Activated CD4-positive, alpha-beta T cell treated with anti-CD3 and anti-CD28 coated beads for 24 hours (primary cell): ENCODE results near the gene LBX1.

ENCODE experiments used
- DNase-seq, 2 donors: peaks; one replicate each; pipeline ENCODE4 v3.0.0-alpha.2; 2020; ENCODE audit warnings: low read depth in 2 of 2

The LBX1 gene

DNA sequence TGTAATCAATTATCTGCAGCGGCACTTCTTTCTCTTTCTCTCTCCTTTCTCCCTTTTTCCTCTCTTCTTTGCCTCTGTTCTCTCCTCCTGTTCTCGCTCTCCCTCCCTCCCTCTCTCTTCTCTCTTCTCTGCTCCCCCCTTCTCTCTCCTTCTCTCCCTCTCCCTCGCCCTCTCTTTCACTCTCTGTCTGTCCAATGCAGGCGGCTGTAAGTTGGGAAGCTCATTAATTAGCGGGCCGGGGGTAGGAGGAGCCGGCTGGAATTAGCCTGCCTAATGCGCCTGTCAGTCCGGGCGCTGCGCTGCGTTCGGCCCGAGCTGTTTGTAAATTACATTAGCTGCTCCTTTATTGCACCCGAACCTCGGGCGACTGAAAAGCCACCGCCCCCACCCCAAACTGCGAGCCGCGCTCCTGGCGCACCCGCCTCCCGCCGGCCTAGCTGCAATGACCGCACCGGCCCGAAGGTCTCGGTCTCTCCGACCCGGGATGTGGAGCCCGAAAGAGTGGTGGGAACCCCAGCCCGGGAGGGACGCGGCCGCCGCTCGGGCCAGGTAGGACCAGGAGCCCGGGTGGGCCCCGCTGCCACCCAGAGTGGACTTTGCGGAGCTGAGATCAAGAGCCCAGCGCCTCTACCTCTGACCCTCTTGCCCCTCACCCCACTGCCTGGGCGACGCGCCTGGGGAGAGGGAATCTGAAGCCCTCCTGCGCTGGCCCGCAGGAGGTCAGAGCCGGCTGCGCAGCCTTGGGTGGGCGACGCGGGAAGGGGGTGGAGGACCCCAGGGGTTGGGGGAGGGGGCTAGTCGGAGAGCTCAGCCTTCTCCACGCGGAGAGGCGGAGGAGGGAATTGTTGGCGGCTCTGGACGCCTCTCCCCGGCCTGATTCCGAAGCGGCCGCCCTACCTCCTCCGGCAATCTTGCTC, at the start of gene LBX1:
Gene LBX1 (minus strand): TSS at position 198 of the 917 bp plus-strand sequence. CDS start 648 bp downstream, outside the sequence.
- DNase-seq: no peak

- DNase-seq: no peak
Measured at GRCh38 chr10:101273741-101274140, 44.5 kb upstream of the LBX1 start.

- no peak for DNase-seq
Measured at GRCh38 chr10:101273330-101273729, 44.1 kb upstream of the LBX1 start.

GRCh38 chr10:101272229-101272868, 43.1 kb upstream of the LBX1 start:
- peak; percentile 46 to 49 for DNase-seq

GRCh38 chr10:101270763-101271162, 41.5 kb upstream of the LBX1 start:
- DNase-seq: no peak

GRCh38 chr10:101267776-101268175, 38.5 kb upstream of the LBX1 start:
- DNase-seq: no peak

DNA sequence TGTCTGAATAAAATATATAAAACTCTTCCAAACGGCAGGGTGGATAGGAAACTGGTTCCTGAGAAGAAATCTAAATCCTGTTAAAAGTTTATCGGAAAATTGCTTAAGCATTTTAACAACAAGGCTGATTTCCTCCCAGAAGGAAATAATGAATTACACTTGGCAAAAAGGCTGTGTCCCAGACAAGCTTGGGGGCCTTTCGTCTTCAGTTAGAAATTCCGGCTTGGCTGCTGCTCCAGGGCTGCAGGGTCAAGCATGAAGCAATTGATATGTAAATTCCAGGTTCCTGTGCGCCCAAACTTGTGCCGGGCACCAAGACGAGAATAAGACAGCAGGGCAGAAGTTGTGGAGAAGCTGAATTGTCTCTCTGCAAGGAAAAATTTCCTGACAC, 38.0 kb upstream of the LBX1 start:
- no peak for DNase-seq

DNA sequence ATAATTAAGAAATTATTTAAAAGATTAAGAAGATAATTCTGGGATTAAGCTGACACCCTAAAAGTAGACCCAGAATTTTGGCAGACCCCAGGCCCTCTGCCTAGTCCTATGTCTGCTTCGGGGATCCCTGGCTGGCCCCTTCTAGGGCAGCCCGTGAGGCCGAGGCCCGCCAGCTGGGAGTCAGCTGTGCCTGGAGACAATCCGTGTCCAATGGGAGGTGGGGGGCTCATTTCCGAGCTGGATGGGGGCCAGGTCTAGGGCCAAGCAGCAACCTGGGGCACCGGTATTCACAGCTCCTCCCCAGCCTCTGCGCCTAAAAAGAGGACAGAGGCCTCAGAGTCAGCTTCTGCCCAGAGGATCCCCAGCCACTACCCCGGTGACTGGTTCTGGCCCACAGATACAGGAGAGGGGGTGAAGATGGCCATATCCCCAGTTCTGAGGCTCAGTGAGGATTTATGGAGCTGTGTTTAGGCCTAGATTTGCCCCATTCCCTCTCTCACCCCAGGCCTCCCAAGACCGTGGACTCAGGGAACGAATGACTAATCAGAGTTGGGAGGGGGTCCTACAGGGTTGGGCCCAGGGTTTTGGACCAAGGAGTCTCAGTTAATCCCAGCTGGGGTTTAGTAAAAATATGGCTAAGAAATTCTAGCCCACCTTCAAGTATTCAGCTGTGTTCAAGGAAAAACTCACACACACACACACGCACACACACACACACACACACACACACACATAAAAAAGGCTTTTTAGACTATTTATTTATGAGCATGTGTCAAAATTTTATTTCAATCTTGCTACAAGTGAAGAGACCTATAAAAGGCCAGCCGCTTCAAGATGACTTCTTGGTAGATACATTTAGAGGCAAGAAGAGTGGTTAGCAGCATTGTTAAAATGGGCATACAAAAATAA, 37.4 kb upstream of the LBX1 start:
- no peak for DNase-seq

GRCh38 chr10:101263150-101263752, 34.0 kb upstream of the LBX1 start:
- DNase-seq: no peak

GRCh38 chr10:101262147-101262546, 32.9 kb upstream of the LBX1 start:
- no peak for DNase-seq

DNA sequence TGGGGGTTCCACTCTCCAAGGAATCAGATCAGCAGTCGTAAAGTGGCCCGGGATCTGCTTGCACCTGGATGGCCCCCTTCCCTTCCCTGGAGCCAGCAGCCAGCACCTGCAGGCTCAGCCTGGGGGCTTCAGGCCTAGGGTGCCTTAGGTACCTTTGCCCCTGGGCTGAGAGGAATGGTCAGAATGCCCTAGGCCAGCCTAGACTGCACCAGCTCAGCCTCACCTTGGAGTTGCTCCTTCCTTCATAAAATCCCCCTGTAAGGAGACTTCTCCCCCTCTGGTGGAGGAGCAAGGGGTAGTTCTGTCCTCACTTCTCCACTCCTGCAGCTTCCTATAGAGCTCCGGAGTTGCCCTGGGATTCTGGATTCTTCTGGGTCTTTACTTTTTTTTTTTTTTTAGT, 32.4 kb upstream of the LBX1 start:
- no peak for DNase-seq

- DNase-seq: no peak
Measured at GRCh38 chr10:101260764-101261481, 31.7 kb upstream of the LBX1 start.

DNA sequence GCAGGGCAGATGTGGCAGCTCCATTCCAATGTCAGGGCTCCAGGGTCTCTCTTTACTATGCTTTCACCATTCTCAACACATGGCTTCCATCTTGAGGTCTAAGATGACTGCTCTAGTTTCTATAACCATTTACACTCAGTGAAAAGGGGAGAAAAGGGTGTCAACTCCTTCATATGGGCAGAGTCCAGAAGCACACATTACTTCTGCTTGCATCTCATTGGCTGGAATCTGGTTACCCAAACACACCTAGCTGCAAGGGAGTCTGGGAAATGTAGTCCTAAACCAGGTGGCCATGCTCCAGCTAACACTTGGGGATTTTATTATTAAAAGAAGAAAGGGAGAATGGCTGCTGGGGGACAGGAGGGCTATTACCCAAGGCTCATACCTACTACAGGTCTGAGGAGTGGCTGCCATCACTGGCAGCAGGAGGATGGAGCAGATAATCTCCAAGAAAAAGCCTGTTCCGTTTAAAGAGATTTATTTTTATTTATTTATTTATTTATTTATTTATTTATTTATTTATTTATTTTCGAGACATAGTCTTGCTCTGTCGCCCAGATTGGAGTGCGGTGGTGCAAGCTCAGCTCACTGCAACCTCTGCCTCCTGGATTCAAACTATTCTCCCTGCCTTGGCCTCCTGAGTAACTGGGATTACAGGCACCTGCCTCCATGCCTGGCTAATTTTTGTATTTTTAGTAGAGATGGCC, 29.1 kb upstream of the LBX1 start:
- DNase-seq: no peak

- no peak for DNase-seq
Measured at GRCh38 chr10:101257491-101257890, 28.2 kb upstream of the LBX1 start.

DNA sequence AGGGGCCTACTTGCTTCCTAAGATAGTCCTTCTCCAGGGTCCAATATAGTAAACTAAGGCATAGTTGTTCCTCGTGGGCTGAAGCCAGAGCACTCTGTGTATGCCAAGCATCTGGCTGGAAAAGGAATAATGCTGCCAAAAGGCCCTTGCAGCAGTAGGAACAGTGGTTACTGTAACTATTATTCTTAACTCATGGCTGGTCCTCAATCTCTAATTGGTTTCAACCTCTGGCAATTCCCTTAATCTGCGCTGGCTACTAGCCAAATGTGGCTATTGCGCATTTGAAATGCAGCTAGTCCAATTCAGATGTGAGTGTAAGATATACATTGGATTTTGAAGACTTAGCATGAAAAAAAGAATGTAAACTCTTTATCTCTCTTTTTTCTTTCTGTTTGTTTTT, 27.8 kb upstream of the LBX1 start:
- DNase-seq: no peak

- DNase-seq: no peak
Measured at GRCh38 chr10:101256387-101256786, 27.1 kb upstream of the LBX1 start.

DNA sequence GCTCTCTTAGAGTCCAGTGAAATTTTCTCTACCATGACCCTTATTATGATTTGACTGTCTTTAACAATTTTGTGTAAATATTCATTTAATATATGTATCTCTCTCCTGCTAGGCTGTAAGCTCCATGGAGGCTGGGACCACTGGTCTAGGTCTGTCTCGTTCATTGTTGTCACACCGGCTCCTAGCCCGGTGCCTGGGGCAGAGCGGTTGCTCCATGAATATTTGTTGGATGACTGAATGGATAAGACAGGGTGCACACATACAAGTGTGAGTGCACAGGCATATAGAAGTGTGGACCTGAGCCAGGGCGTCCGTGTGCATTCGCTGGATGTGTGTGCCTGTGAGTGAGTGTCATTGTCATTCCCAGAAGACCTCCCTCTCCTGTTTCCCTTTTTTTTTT, 20.9 kb upstream of the LBX1 start:
- DNase-seq: no peak

DNA sequence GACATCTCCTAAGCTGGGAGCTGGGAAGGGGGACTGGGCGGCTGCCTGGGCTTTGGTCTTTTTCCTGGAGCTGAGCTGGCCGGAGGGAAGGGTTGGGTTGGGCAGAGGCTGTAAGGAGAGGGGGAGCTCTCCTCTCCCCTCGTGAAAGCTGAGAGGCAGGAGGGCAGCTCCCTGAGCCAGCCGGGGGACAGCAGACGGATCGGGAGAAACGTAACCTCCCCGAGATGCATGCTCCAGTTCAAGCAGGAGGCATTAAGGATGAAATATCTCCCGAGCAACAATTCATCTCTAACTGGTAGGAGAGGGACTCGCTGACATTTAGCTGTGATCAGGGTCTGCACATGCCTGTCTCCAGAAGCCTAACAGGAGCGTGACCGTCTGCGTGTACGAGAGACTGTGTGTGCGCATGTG, 19.9 kb upstream of the LBX1 start:
- DNase-seq: no peak

GRCh38 chr10:101246639-101247038, 17.4 kb upstream of the LBX1 start:
- DNase-seq: no peak

GRCh38 chr10:101244321-101245050, 15.2 kb upstream of the LBX1 start:
- no peak for DNase-seq
